ENCODE results near the gene FAM185A.

The FAM185A gene

DNA sequence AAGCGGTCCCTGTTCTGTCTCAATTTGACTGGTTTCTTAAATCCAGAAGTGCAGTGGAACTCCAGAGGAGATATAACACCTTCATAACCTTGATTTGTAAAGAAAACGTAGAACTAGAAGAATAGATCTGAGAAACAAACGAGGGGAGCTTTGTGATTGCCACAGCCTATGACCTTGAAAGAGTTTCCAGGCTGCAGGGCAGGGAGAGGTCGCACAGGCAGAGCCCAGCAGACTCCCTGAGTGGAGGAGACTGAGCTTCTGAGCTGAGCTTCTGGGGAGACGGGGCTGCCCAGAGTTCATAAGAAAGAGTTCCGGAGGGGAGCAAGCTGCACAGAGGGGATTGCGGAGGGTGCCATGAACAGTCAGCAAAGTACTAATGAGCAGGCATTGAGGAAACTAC, 57.8 kb downstream of the FAM185A start:
- no peak overlapping the region for H3K4me3 ChIP-seq (ENCODE audit: control insufficient read depth, low read depth, low read length)
- DNase-seq (ENCODE audit: low read depth), result no peak
- TF ChIP-seq, protein P1, sequence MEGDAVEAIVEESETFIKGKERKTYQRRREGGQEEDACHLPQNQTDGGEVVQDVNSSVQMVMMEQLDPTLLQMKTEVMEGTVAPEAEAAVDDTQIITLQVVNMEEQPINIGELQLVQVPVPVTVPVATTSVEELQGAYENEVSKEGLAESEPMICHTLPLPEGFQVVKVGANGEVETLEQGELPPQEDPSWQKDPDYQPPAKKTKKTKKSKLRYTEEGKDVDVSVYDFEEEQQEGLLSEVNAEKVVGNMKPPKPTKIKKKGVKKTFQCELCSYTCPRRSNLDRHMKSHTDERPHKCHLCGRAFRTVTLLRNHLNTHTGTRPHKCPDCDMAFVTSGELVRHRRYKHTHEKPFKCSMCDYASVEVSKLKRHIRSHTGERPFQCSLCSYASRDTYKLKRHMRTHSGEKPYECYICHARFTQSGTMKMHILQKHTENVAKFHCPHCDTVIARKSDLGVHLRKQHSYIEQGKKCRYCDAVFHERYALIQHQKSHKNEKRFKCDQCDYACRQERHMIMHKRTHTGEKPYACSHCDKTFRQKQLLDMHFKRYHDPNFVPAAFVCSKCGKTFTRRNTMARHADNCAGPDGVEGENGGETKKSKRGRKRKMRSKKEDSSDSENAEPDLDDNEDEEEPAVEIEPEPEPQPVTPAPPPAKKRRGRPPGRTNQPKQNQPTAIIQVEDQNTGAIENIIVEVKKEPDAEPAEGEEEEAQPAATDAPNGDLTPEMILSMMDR (IDR thresholded peaks at IDR 0.05; ENCODE audit: control insufficient read depth, insufficient read depth, low read depth, low read length, missing control alignments), result no peak

DNA sequence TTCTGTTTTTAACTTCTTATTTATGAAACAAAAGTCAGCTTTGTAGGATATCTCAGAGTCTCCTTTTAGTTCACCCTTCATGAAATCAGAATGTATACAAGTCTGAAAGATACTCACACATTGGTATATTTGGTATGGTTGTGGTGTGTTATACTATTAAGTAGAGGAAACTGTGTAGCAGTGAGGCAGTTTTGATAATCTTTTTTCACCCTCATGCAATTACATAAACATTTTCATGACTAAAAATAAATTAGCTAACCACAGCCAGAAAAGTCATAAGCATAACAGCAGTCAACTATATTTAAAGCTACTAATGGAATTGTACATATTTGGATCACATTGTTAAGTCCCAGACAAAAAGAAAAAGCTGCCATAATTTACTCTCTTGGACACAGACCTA, 62.1 kb downstream of the FAM185A start:
- H3K4me3 ChIP-seq (ENCODE audit: control insufficient read depth, low read depth, low read length), result no peak overlapping the region
- TF ChIP-seq, protein P1 (IDR thresholded peaks at IDR 0.05; ENCODE audit: control insufficient read depth, insufficient read depth, low read depth, low read length, missing control alignments), result no peak
- no peak for DNase-seq (ENCODE audit: low read depth)

DNA sequence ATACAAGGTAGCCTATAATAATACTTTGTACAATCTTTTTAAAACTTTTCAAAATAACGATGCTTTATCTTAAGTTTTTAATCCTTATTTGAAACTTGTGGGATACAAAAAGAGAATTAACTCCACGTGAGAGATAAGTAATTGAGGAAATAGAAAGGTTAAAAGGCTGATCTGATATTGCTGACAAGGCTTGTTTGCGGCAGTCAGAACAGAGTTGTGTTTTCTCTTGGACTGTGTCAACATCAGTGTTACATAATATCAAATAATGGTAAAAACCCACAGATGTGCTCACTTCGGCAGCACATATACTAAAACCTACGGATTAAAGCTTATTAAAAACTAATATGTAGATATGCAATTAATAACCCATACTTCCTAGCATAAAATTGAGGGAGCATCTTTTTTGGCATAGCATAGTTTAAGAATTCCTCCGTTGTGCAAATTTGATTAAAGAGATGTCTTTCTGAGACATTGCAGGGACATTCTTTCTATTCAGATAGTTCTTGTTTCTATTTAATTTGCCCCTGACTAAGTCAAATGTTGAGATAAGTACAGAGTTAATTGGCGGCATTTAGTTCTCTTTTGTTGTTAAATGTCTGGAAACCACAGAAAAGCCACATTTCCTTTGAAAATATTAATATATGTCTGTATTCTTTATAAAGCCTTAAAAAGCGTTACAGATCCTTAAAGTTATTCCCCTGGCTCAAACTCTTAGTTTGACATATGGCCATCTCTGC, 63.3 kb downstream of the FAM185A start:
- DNase-seq (ENCODE audit: low read depth), result no peak
- TF ChIP-seq, protein P1 (IDR thresholded peaks at IDR 0.05; ENCODE audit: control insufficient read depth, insufficient read depth, low read depth, low read length, missing control alignments), result no peak
- H3K4me3 ChIP-seq (ENCODE audit: control insufficient read depth, low read depth, low read length), result no peak overlapping the region

DNA sequence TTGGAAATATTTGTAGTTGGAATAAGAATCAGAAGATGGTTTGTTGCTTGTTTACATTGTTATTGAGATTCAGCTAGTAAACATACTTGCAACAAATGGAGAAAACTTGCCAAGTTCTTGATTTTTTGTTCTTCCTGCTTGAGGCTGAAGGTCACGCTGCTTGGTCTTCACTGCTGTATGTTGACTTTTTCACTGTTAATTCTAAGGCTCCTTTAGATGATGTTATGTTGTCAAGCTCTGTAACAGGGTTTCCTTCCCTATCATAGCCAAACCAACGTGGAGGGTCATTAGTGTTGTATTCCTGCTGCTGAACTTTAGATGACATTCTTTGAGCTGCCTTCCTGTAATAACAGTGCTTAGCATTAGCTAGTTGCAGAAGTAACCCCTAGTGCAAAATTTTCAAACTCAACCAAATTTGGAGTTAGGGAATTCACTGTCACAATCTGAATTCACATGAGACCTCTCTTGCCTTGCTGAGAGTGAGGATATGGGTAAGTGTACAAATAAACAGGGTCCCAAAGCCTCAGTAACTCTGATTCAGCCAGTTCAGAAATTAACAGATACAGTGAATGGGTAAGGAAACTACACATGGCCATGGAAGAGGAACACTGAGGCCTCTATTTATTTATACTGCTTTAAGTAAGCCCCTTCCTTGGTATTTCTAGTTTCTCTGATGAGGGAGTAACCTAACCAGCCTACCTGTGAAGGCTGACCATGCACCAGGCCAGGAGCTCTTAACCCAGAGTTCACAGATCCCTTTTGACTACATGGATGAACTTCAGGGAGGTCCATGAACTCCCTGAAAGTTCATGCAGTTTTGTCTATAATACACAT, 64.6 kb downstream of the FAM185A start:
- no peak for DNase-seq (ENCODE audit: low read depth)
- no peak overlapping the region for H3K4me3 ChIP-seq (ENCODE audit: control insufficient read depth, low read depth, low read length)
- TF ChIP-seq, protein P1 (IDR thresholded peaks at IDR 0.05; ENCODE audit: control insufficient read depth, insufficient read depth, low read depth, low read length, missing control alignments), result no peak

DNA sequence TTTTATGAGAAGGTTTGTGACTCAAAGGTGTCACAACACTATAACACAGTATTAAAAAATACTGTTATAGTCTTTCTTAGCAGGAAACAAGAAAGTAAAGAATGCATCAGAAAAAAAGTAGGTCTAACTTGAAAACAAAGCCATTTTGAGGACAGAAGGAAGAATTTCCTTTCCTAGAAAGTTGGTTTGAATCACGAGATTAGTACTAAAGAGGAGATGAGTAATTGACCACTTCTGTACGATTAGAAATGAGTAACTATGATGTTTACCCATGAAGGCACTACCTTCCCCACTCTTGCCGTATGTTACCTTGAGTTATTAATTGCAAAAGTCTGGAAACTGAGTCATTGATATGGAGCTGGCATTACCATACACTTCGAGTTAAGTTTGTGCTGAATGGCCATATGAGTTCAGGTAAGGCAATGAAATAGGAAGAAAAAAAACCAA, 65.2 kb downstream of the FAM185A start:
- no peak overlapping the region for H3K4me3 ChIP-seq (ENCODE audit: control insufficient read depth, low read depth, low read length)
- TF ChIP-seq, protein P1 (IDR thresholded peaks at IDR 0.05; ENCODE audit: control insufficient read depth, insufficient read depth, low read depth, low read length, missing control alignments), result no peak
- no peak for DNase-seq (ENCODE audit: low read depth)

DNA sequence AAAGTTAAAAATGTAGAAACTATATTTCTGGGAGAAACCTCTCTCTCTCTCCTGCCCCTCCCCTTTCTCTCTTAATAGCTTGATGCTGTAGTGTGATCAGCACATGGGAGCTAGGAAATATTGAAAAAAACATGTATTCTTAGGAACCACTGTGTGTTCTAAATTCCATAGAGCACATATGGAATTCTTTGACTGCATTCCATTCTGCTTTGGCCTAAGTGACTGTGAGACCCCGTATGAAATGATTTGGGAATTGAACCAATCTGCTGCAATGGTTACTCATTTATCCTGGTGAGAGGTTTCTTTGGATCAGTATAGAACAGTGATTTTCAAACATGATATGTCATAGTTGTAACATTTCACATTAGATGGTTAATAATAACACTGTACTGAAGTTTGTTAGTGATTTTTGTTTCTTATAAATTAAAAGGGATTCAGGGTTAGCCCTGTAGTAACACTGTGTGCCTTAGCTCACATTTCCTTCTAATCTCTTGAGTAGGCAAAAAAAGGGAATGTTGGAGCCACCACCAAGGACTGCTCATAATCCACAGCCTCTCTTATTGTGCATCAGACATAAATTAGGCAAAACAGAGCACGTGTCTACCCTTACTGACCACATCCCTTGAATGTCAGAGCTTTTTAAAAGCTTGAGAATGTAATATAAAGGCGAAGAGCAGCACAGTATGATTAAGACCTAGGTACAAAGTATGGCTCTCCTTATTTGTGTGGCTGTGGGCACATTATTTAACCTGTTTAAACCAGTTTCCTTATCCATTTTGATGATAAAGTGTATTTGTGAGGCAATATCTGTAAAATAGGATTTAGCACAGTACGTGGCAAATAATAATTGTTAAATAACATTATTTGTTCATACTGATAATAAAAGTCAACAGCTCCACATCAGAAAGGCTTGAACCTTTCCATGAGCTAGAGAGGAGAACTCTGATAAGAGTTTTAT, 69.1 kb downstream of the FAM185A start:
- DNase-seq (ENCODE audit: low read depth), result no peak
- TF ChIP-seq, protein P1 (IDR thresholded peaks at IDR 0.05; ENCODE audit: control insufficient read depth, insufficient read depth, low read depth, low read length, missing control alignments), result no peak
- H3K4me3 ChIP-seq (ENCODE audit: control insufficient read depth, low read depth, low read length), result no peak overlapping the region
